A673 (cell line): ENCODE results near the gene ATP2B2. TPM values are rescaled to one million over a fixed set of nuclear protein-coding genes. Genes with fewer than 3 reads are reported as not detected.

Experiments
- BruUV-seq: library from RNA; stranded (reverse); fragments of 400-500 nt; replicated peaks from 2 replicates; lab custom pipeline; 2021; lab: Mats Ljungman, UMichigan
- CTCF ChIA-PET: fragments of 300-600 bp; sonication (Branson Sonifier 250); formaldehyde crosslinking; loops from one replicate; lab custom pipeline; 2022; ENCODE audit warnings: antibody characterized with exemption; lab: Charles Lee
- POLR2A ChIA-PET: fragments of 300-600 bp; sonication (Branson Sonifier 250); formaldehyde crosslinking; loops from one replicate; lab custom pipeline; 2022; ENCODE audit warnings: antibody characterized with exemption; ENCODE audit not compliant: low non-redundant PET; lab: Charles Lee
- DNase-seq: peaks from one replicate; pipeline ENCODE4 v3.0.0-alpha.2; 2015; ENCODE audit warnings: low spot score
- H3K27ac ChIP-seq: fragments of 200-600 bp; sonication (generic); 2 replicates; pipeline ENCODE4 v1.5.1; 2016; ENCODE audit warnings: mixed run types, low read depth, mild to moderate bottlenecking, mixed read lengths, antibody characterized with exemption, low read length; ENCODE audit not compliant: poor library complexity, severe bottlenecking
- H3K27me3 ChIP-seq: fragments of 200-600 bp; sonication (generic); replicated peaks from 2 replicates; pipeline ENCODE4 v1.6.1; 2017; ENCODE audit warnings: mixed run types, low read depth, mild to moderate bottlenecking, mixed read lengths, antibody characterized with exemption, low read length; ENCODE audit not compliant: insufficient read depth, poor library complexity
- H3K36me3 ChIP-seq: fragments of 200-600 bp; sonication (generic); 2 replicates; pipeline ENCODE4 v1.6.1; 2016; ENCODE audit warnings: mixed run types, mild to moderate bottlenecking, mixed read lengths, antibody characterized with exemption, low read length; ENCODE audit not compliant: insufficient read depth, poor library complexity, severe bottlenecking
- H3K4me1 ChIP-seq: fragments of 200-600 bp; sonication (generic); 2 replicates; pipeline ENCODE4 v1.6.1; 2017; ENCODE audit warnings: mixed run types, mild to moderate bottlenecking, mixed read lengths, antibody characterized with exemption, low read length; ENCODE audit not compliant: insufficient read depth, poor library complexity, severe bottlenecking
- H3K4me3 ChIP-seq: fragments of 200-600 bp; sonication (generic); 2 replicates; pipeline ENCODE4 v1.5.1; 2016; ENCODE audit warnings: low read depth, mixed run types, mild to moderate bottlenecking, mixed read lengths, low read length; ENCODE audit not compliant: poor library complexity, severe bottlenecking
- H3K9me3 ChIP-seq: fragments of 200-600 bp; sonication (generic); 2 replicates; pipeline ENCODE4 v1.6.1; 2016; ENCODE audit warnings: mixed run types, low read depth, mild to moderate bottlenecking, mixed read lengths, antibody characterized with exemption, low read length; ENCODE audit not compliant: poor library complexity, severe bottlenecking
- CTCF ChIP-seq: fragments of 300-800, 200-600 bp; sonication (generic); conservative IDR thresholded peaks from 2 replicates; pipeline ENCODE4 v1.5.1; 2017; ENCODE audit warnings: low read depth, mild to moderate bottlenecking, antibody characterized with exemption, low read length, moderate library complexity, mixed read lengths
- EZH2 ChIP-seq: fragments of 200-600 bp; sonication (generic); IDR thresholded peaks from 2 replicates; pipeline ENCODE4 v1.6.1; 2017; ENCODE audit warnings: borderline replicate concordance, low read depth, mild to moderate bottlenecking, mixed read lengths, antibody characterized with exemption, low read length; ENCODE audit not compliant: poor library complexity, severe bottlenecking
- intact Hi-C: fragments of 100-400 bp; cut with micrococcal nuclease; formaldehyde crosslinking; loops from one replicate; pipeline ENCODE4 v1.10.0; 2022; ENCODE audit not compliant: unreplicated experiment
- total RNA-seq: library from RNA; stranded (reverse); gene quantifications from 2 replicates; pipeline ENCODE4 v1.2.3, GENCODE V29; 2021

Gene ATP2B2
- total RNA-seq, 1 experiment from 2014 or later: 0.17 TPM

- H3K36me3 ChIP-seq: no peaks in the 10 kb centered on the region
- POLR2A ChIA-PET: no interaction called here
- CTCF ChIA-PET: no interaction called here
- H3K4me3 ChIP-seq: no peak overlapping the region
- BruUV-seq: no TSS peak
- no peaks in the 10 kb centered on the region for H3K9me3 ChIP-seq
- no peaks in the 10 kb centered on the region for H3K4me1 ChIP-seq
- no peak for DNase-seq
- no peak overlapping the region for H3K27ac ChIP-seq
- no peak for TF ChIP-seq EZH2
- TF ChIP-seq CTCF: no peak
- intact Hi-C loops: no loop called here
- no peaks in the 10 kb centered on the region for H3K27me3 ChIP-seq
These were observed 167.8 kb downstream of the ATP2B2 start for GRCh38 chr3:10337323-10338163.

GRCh38 chr3:10336761-10337160, 168.6 kb downstream of the ATP2B2 start:
- no peaks in the 10 kb centered on the region for H3K9me3 ChIP-seq
- no peaks in the 10 kb centered on the region for H3K36me3 ChIP-seq
- no peaks in the 10 kb centered on the region for H3K4me1 ChIP-seq
- intact Hi-C loops: no loop called here
- no peak overlapping the region for H3K4me3 ChIP-seq
- no peak for TF ChIP-seq CTCF
- H3K27ac ChIP-seq: no peak overlapping the region
- ChIA-PET POLR2A (no interaction called here), CTCF (no interaction called here)
- peaks cover 5% of the 10 kb centered on the region for H3K27me3 ChIP-seq
- no peak for DNase-seq
- BruUV-seq: no TSS peak

GRCh38 chr3:10335871-10336622, 169.3 kb downstream of the ATP2B2 start:
- TF ChIP-seq EZH2: no peak
- ChIA-PET CTCF (no interaction called here), POLR2A (no interaction called here)
- Histone ChIP-seq H3K4me1 (no peaks in the 10 kb centered on the region), H3K4me3 (no peak overlapping the region), H3K27ac (no peak overlapping the region), H3K27me3 (peaks cover 13% of the 10 kb centered on the region), H3K36me3 (no peaks in the 10 kb centered on the region), H3K9me3 (no peaks in the 10 kb centered on the region)
- intact Hi-C loops: no loop called here
- DNase-seq: no peak
- BruUV-seq: no TSS peak
